Naive thymus-derived CD4-positive, alpha-beta T cell (primary cell): ENCODE results near the gene MKNK1. TPM values are rescaled to one million over a fixed set of nuclear protein-coding genes. Genes with fewer than 3 reads are reported as not detected.

ENCODE experiments used
- ATAC-seq: fragments of 150-1000 bp; cut with Tn5 transposase; 2 replicates; pipeline ENCODE4 v1.10.0; 2021; ENCODE audit warnings: mild to moderate bottlenecking, moderate library complexity
- CTCF ChIA-PET: fragments of 350-600 bp; sonication (Branson Sonifier 250); formaldehyde crosslinking; loops from one replicate; lab custom pipeline; 2021; ENCODE audit warnings: antibody characterized with exemption; lab: Charles Lee
- POLR2A ChIA-PET: fragments of 350-600 bp; sonication (Branson Sonifier 250); formaldehyde crosslinking; loops from one replicate; lab custom pipeline; 2021; ENCODE audit warnings: antibody characterized with exemption, inconsistent platforms; lab: Charles Lee
- DNase-seq, 9 donors: peaks; one replicate each; pipeline versions ENCODE4 v3.0.0 to v3.0.0-alpha.2; 2020 to 2022; ENCODE audit warnings: mixed read lengths in 1 of 9
- H3K27ac ChIP-seq: one replicate; pipeline ENCODE4 v1.7.0; 2013; ENCODE audit warnings: mild to moderate bottlenecking, low read depth, low read length, moderate library complexity
- H3K27me3 ChIP-seq, 2 donors: one replicate each; pipeline ENCODE4 v1.7.0; 2013; ENCODE audit warnings: low read length in 2 of 2, mild to moderate bottlenecking in 2 of 2, moderate library complexity in 2 of 2; ENCODE audit not compliant: control insufficient read depth in 2 of 2, insufficient read depth in 2 of 2
- H3K36me3 ChIP-seq, 3 experiments: 1 replicate in 2 of 3; 2 replicates in 1 of 3; pipeline ENCODE4 v1.7.0; 2013; ENCODE audit warnings: low read length in 3 of 3, mild to moderate bottlenecking in 3 of 3, moderate library complexity in 1 of 3; ENCODE audit not compliant: insufficient read depth in 3 of 3, control insufficient read depth in 2 of 3
- H3K4me1 ChIP-seq, 2 donors: one replicate each; pipeline ENCODE4 v1.7.0; 2013; ENCODE audit warnings: low read length in 2 of 2, mild to moderate bottlenecking in 2 of 2, moderate library complexity in 1 of 2; ENCODE audit not compliant: control insufficient read depth in 2 of 2, insufficient read depth in 2 of 2
- H3K4me3 ChIP-seq: 2 replicates; pipeline ENCODE4 v1.7.0; 2013; ENCODE audit warnings: mild to moderate bottlenecking, low read length
- H3K9me3 ChIP-seq, 3 experiments: 1 replicate in 2 of 3; 2 replicates in 1 of 3; pipeline ENCODE4 v1.7.0; 2013; ENCODE audit warnings: low read length in 3 of 3; ENCODE audit not compliant: control insufficient read depth in 2 of 3
- H3K27ac Mint-ChIP-seq, 9 donors: one replicate each; pipeline ENCODE4 v1.8.0; 2020 to 2022; ENCODE audit warnings: mixed read lengths in 9 of 9, mild to moderate bottlenecking in 8 of 9, moderate library complexity in 5 of 9, inconsistent platforms in 2 of 9
- H3K27me3 Mint-ChIP-seq, 5 donors: one replicate each; pipeline ENCODE4 v1.8.0; 2021 to 2022; ENCODE audit warnings: mixed read lengths in 5 of 5, mild to moderate bottlenecking in 1 of 5
- H3K36me3 Mint-ChIP-seq, 5 donors: one replicate each; pipeline ENCODE4 v1.8.0; 2020 to 2022; ENCODE audit warnings: mixed read lengths in 5 of 5, mild to moderate bottlenecking in 3 of 5, inconsistent platforms in 1 of 5
- H3K4me1 Mint-ChIP-seq, 7 donors: one replicate each; pipeline ENCODE4 v1.8.0; 2020 to 2022; ENCODE audit warnings: mixed read lengths in 7 of 7, mild to moderate bottlenecking in 3 of 7, inconsistent platforms in 1 of 7
- H3K4me3 Mint-ChIP-seq, 10 donors: one replicate each; pipeline ENCODE4 v1.8.0; 2020 to 2022; ENCODE audit warnings: mild to moderate bottlenecking in 10 of 10, mixed read lengths in 10 of 10, moderate library complexity in 6 of 10, inconsistent platforms in 2 of 10
- H3K9me3 Mint-ChIP-seq, 11 donors: one replicate each; pipeline ENCODE4 v1.8.0; 2020 to 2022; ENCODE audit warnings: mixed read lengths in 11 of 11, mild to moderate bottlenecking in 4 of 11, inconsistent platforms in 1 of 11, moderate library complexity in 1 of 11
- intact Hi-C, 2 donors: fragments of 100-400 bp; cut with micrococcal nuclease; formaldehyde crosslinking; loops; one replicate each; pipeline ENCODE4 v1.15.1; 2023
- polyA plus RNA-seq, 2 donors: library from polyadenylated mRNA; unstranded; fragments of 300-500 nt; fragmentation: Illumina TruSeq; gene quantifications; one replicate each; pipeline ENCODE4 v1.2.3, GENCODE V29; 2021
- total RNA-seq, 6 experiments: library from RNA in 5 of 6; stranded (reverse) in 5 of 6; gene quantifications; 1 replicate in 5 of 6; 2 replicates in 1 of 6; pipeline ENCODE4 v1.2.3 and lab custom pipeline; 2021 to 2026

Gene MKNK1
- total and polyA plus RNA-seq, 7 experiments from 2014 or later = 21.9 to 80.1 (median 53.3) TPM

- Mint-ChIP-seq H3K4me1 (peaks cover 33 to 83% (median 52%) of the 10 kb centered on the region in 7 donors), H3K9me3 (peaks cover 0 to under 1% (median 0%) of the 10 kb centered on the region in 11 donors), H3K4me3 (peak overlapping the region in 5 of 10 donors; percentile 3 to 55 (median 20)), H3K36me3 (peaks cover 24 to 67% (median 38%) of the 10 kb centered on the region in 5 donors), H3K27ac (peak overlapping the region in 6 of 9 donors; percentile 2 to 75 (median 33)), H3K27me3 (no peaks in the 10 kb centered on the region)
- intact Hi-C loops = loop anchor here in 1 of 2 donors (1.0 kb wide), 1 partner anchor 9 kb away; the partner anchor contains the start of gene MKNK1
- CTCF ChIA-PET = no interaction called here
- DNase-seq = no peak
- Histone ChIP-seq H3K4me3 (no peak overlapping the region), H3K36me3 (peaks cover 0 to 38% (median 8%) of the 10 kb centered on the region in 3 experiments), H3K27me3 (no peaks in the 10 kb centered on the region), H3K27ac (no peak overlapping the region), H3K9me3 (no peaks in the 10 kb centered on the region), H3K4me1 (peaks cover 13 to 30% of the 10 kb centered on the region in 2 donors)
- POLR2A ChIA-PET = interaction anchor here (2.2 kb wide), 1 partner anchor 8 kb away, joined by 10 read pairs; the partner anchor contains the start of gene MKNK1
- ATAC-seq = peak; percentile 74
Measured at GRCh38 chr1:46595127-46595526, 8.9 kb downstream of the MKNK1 start.

- ATAC-seq = no peak
- no peaks in the 10 kb centered on the region for H3K27me3 ChIP-seq
- ChIA-PET CTCF (no interaction called here), POLR2A (interaction anchor here (2.2 kb wide), 1 partner anchor 10 kb away, joined by 10 read pairs; the partner anchor contains the start of gene MKNK1)
- no peaks in the 10 kb centered on the region for H3K9me3 ChIP-seq
- intact Hi-C loops = no loop called here
- H3K27ac Mint-ChIP-seq = peak overlapping the region in 1 of 9 donors; percentile 75
- peak overlapping the region in 1 of 10 donors; percentile 55 for H3K4me3 Mint-ChIP-seq
- DNase-seq = no peak
- H3K9me3 Mint-ChIP-seq = peaks cover 0 to 10% (median 0%) of the 10 kb centered on the region in 11 donors
- peaks cover 35 to 76% (median 49%) of the 10 kb centered on the region in 5 donors for H3K36me3 Mint-ChIP-seq
- peaks cover 0 to 49% (median 8%) of the 10 kb centered on the region in 3 experiments for H3K36me3 ChIP-seq
- H3K27ac ChIP-seq = no peak overlapping the region
- no peak overlapping the region for H3K4me3 ChIP-seq
- no peaks in the 10 kb centered on the region for H3K27me3 Mint-ChIP-seq
- peaks cover 13 to 20% of the 10 kb centered on the region in 2 donors for H3K4me1 ChIP-seq
- H3K4me1 Mint-ChIP-seq = peaks cover 24 to 73% (median 47%) of the 10 kb centered on the region in 7 donors
Measured at GRCh38 chr1:46594063-46594462, 10.0 kb downstream of the MKNK1 start.

GRCh38 chr1:46592823-46593222, 11.2 kb downstream of the MKNK1 start:
- H3K4me3 ChIP-seq = no peak overlapping the region
- Mint-ChIP-seq H3K4me1 (peaks cover 20 to 66% (median 40%) of the 10 kb centered on the region in 7 donors), H3K4me3 (no peak overlapping the region), H3K27me3 (no peaks in the 10 kb centered on the region), H3K36me3 (peaks cover 38 to 75% (median 52%) of the 10 kb centered on the region in 5 donors), H3K9me3 (peaks cover 0 to 13% (median 0%) of the 10 kb centered on the region in 11 donors), H3K27ac (peak overlapping the region in 1 of 9 donors; percentile 41)
- no peak for ATAC-seq
- H3K9me3 ChIP-seq = no peaks in the 10 kb centered on the region
- peaks cover 13 to 15% of the 10 kb centered on the region in 2 donors for H3K4me1 ChIP-seq
- DNase-seq = no peak
- POLR2A ChIA-PET = no interaction called here
- intact Hi-C loops = no loop called here
- CTCF ChIA-PET = no interaction called here
- no peaks in the 10 kb centered on the region for H3K27me3 ChIP-seq
- peaks cover 0 to 51% (median 8%) of the 10 kb centered on the region in 3 experiments for H3K36me3 ChIP-seq
- no peak overlapping the region for H3K27ac ChIP-seq

- POLR2A ChIA-PET = interaction anchor here (0.6 to 1.7 kb wide), 3 partner anchors 10 to 250 kb away, joined by 3 to 5 read pairs (median 3); partner anchors contain the start of gene MKNK1
- peaks cover 0 to 74% (median 8%) of the 10 kb centered on the region in 3 experiments for H3K36me3 ChIP-seq
- intact Hi-C loops = no loop called here
Measured at GRCh38 chr1:46589529-46589928, 14.5 kb downstream of the MKNK1 start.

GRCh38 chr1:46587069-46587468, 17.0 kb downstream of the MKNK1 start:
- no peak overlapping the region for H3K27ac ChIP-seq
- ChIA-PET POLR2A (no interaction called here), CTCF (no interaction called here)
- H3K36me3 ChIP-seq = peaks cover 0 to 78% (median 0%) of the 10 kb centered on the region in 3 experiments
- Mint-ChIP-seq H3K4me3 (no peak overlapping the region), H3K4me1 (peaks cover 2 to 40% (median 12%) of the 10 kb centered on the region in 7 donors), H3K36me3 (peaks cover 31 to 65% (median 48%) of the 10 kb centered on the region in 5 donors), H3K27me3 (no peaks in the 10 kb centered on the region), H3K27ac (no peak overlapping the region), H3K9me3 (peaks cover 0 to 13% (median 0%) of the 10 kb centered on the region in 11 donors)
- no peak for DNase-seq
- no peaks in the 10 kb centered on the region for H3K27me3 ChIP-seq
- intact Hi-C loops = no loop called here
- peak; percentile 26 for ATAC-seq
- H3K4me1 ChIP-seq = peaks cover under 1 to 4% of the 10 kb centered on the region in 2 donors
- H3K4me3 ChIP-seq = no peak overlapping the region
- no peaks in the 10 kb centered on the region for H3K9me3 ChIP-seq

More at GRCh38 chr1:46589529-46589928, 14.5 kb downstream of the MKNK1 start:
- Mint-ChIP-seq H3K27ac (peak overlapping the region in 1 of 9 donors; percentile 19), H3K36me3 (peaks cover 38 to 71% (median 61%) of the 10 kb centered on the region in 5 donors), H3K4me1 (peaks cover 6 to 36% (median 14%) of the 10 kb centered on the region in 7 donors), H3K9me3 (peaks cover 0 to 13% (median 0%) of the 10 kb centered on the region in 11 donors), H3K4me3 (no peak overlapping the region), H3K27me3 (no peaks in the 10 kb centered on the region)
- ATAC-seq (no peak), DNase-seq (no peak)
- Histone ChIP-seq H3K9me3 (no peaks in the 10 kb centered on the region), H3K27ac (no peak overlapping the region), H3K4me3 (no peak overlapping the region), H3K27me3 (no peaks in the 10 kb centered on the region), H3K4me1 (peaks cover 2 to 4% of the 10 kb centered on the region in 2 donors)
- CTCF ChIA-PET = no interaction called here

- Histone ChIP-seq H3K27ac (no peak overlapping the region), H3K27me3 (no peaks in the 10 kb centered on the region), H3K9me3 (no peaks in the 10 kb centered on the region), H3K36me3 (peaks cover 0 to 75% (median 0%) of the 10 kb centered on the region in 3 experiments), H3K4me1 (peaks cover 6 to 19% of the 10 kb centered on the region in 2 donors), H3K4me3 (no peak overlapping the region)
- ATAC-seq = no peak
- no peaks in the 10 kb centered on the region for H3K27me3 Mint-ChIP-seq
- H3K27ac Mint-ChIP-seq = no peak overlapping the region
- peaks cover 15 to 42% (median 20%) of the 10 kb centered on the region in 7 donors for H3K4me1 Mint-ChIP-seq
- peaks cover 22 to 62% (median 39%) of the 10 kb centered on the region in 5 donors for H3K36me3 Mint-ChIP-seq
- intact Hi-C loops = no loop called here
- H3K9me3 Mint-ChIP-seq = peaks cover 0 to 13% (median 0%) of the 10 kb centered on the region in 11 donors
- ChIA-PET POLR2A (interaction anchor here (2.7 kb wide), 1 partner anchor 18 kb away, joined by 10 read pairs; the partner anchor contains the start of gene MKNK1), CTCF (interaction anchor here (0.9 kb wide), 1 partner anchor 224 kb away, joined by 3 read pairs; no protein-coding TSS in a partner anchor)
- DNase-seq = no peak
- no peak overlapping the region for H3K4me3 Mint-ChIP-seq
Measured at GRCh38 chr1:46585312-46585938, 18.6 kb downstream of the MKNK1 start.
